Measurements from ENCODE around the gene DLX2.

GRCh38 chr2:172120118-172120517 is 17.4 kb upstream of the DLX2 start:
- TF ChIP-seq CTCF (IDR thresholded peaks at IDR 0.05) (no peak), EP300 (IDR thresholded peaks at IDR 0.05) (no peak), POLR2A (IDR thresholded peaks at IDR 0.05) (no peak), POLR2AphosphoS5 (IDR thresholded peaks at IDR 0.05) (no peak)

All from upper lobe of left lung (tissue), 4 donors.